Astrocyte (in vitro differentiated cells and primary cell): ENCODE results near the gene RPS3. TPM values are rescaled to one million over a fixed set of nuclear protein-coding genes. Genes with fewer than 3 reads are reported as not detected.

Experiments used
- DNase-seq: peaks from one replicate; pipeline ENCODE4 v3.0.0-alpha.2; 2010; ENCODE audit warnings: low read depth
- FAIRE-seq: peaks from 2 replicates; lab custom pipeline; 2011; peaks lifted over from hg19 to GRCh38; lab: Jason Lieb, UNC
- H2AFZ ChIP-seq: 2 replicates; pipeline ENCODE4 v1.6.0; 2012; ENCODE audit warnings: low read depth, low read length, inconsistent platforms
- H3K27ac ChIP-seq: 2 replicates; pipeline ENCODE4 v1.5.1; 2011; ENCODE audit warnings: low read depth, low read length, inconsistent platforms
- H3K27me3 ChIP-seq: 2 replicates; pipeline ENCODE4 v1.6.0; 2011; ENCODE audit warnings: low read length, inconsistent platforms; ENCODE audit not compliant: insufficient read depth
- H3K36me3 ChIP-seq: 2 replicates; pipeline ENCODE4 v1.5.1; 2011; ENCODE audit warnings: low read length, inconsistent platforms; ENCODE audit not compliant: insufficient read depth
- H3K4me1 ChIP-seq: 2 replicates; pipeline ENCODE4 v1.5.1; 2011; ENCODE audit warnings: low read length, inconsistent platforms; ENCODE audit not compliant: insufficient read depth
- H3K4me2 ChIP-seq: 2 replicates; pipeline ENCODE4 v1.6.0; 2012; ENCODE audit warnings: low read length, inconsistent platforms
- H3K4me3 ChIP-seq: 2 replicates; pipeline ENCODE4 v1.5.1; 2011; ENCODE audit warnings: low read depth, mild to moderate bottlenecking, low read length, inconsistent platforms; ENCODE audit not compliant: insufficient read depth
- H3K79me2 ChIP-seq: 2 replicates; pipeline ENCODE4 v1.6.0; 2012; ENCODE audit warnings: mild to moderate bottlenecking, low read length, inconsistent platforms; ENCODE audit not compliant: insufficient read depth
- H3K9ac ChIP-seq: 2 replicates; pipeline ENCODE4 v1.6.0; 2012; ENCODE audit warnings: mild to moderate bottlenecking, low read length, inconsistent platforms
- H3K9me3 ChIP-seq: 2 replicates; pipeline ENCODE4 v1.5.1; 2012; ENCODE audit warnings: low read depth, mild to moderate bottlenecking, low read length, inconsistent platforms; ENCODE audit not compliant: insufficient read depth
- H4K20me1 ChIP-seq: 2 replicates; pipeline ENCODE4 v1.6.0; 2012; ENCODE audit warnings: low read length, inconsistent platforms; ENCODE audit not compliant: insufficient read depth
- H3K27ac Mint-ChIP-seq: one replicate; pipeline ENCODE4 v1.8.0; 2021; ENCODE audit warnings: mild to moderate bottlenecking, mixed read lengths; ENCODE audit not compliant: unreplicated experiment
- H3K27me3 Mint-ChIP-seq: one replicate; pipeline ENCODE4 v1.8.0; 2021; ENCODE audit warnings: low read depth, mixed read lengths; ENCODE audit not compliant: unreplicated experiment
- H3K36me3 Mint-ChIP-seq: one replicate; pipeline ENCODE4 v1.8.0; 2021; ENCODE audit warnings: low read depth, mixed read lengths; ENCODE audit not compliant: unreplicated experiment
- H3K4me1 Mint-ChIP-seq: one replicate; pipeline ENCODE4 v1.8.0; 2021; ENCODE audit warnings: low read depth, mixed read lengths; ENCODE audit not compliant: unreplicated experiment
- H3K4me3 Mint-ChIP-seq: one replicate; pipeline ENCODE4 v1.8.0; 2021; ENCODE audit warnings: mild to moderate bottlenecking, moderate library complexity, mixed read lengths; ENCODE audit not compliant: unreplicated experiment
- H3K9me3 Mint-ChIP-seq: one replicate; pipeline ENCODE4 v1.8.0; 2021; ENCODE audit warnings: mild to moderate bottlenecking, mixed read lengths; ENCODE audit not compliant: unreplicated experiment
- EZH2 ChIP-seq: IDR thresholded peaks from 2 replicates; pipeline ENCODE4 v1.6.1; 2012; ENCODE audit warnings: mild to moderate bottlenecking, low read length, inconsistent platforms; ENCODE audit not compliant: insufficient read depth
- total RNA-seq: library from RNA; stranded (reverse); gene quantifications from 2 replicates; pipeline ENCODE4 v1.2.1, GENCODE V29; 2021
- TF ChIP-seq, protein P1 (sequence below): IDR thresholded peaks from 2 replicates; pipeline ENCODE4 v1.5.1; 2011; ENCODE audit warnings: low read depth, mild to moderate bottlenecking, inconsistent platforms, low read length, moderate library complexity; ENCODE audit not compliant: insufficient read depth

RPS3 gene
- total RNA-seq, 1 donor from 2014 or later: 1,898 TPM

DNA sequence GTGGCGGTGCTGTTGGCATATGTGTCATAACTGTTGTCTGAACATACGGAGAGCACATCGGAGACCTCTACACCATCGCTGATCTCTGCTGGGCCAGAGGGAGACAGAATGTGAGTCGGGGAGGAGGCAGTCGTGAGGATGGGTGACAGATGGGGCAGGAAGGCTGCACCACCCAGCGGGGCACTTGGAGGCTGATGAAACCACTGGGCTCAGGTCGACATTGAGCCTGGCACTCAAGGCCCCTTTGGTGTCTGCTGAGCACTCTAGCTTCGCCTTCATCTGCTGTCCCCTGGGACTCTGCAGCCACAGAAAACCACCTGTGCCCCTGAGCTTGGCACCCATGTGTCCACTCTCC is 36.2 kb downstream of the RPS3 start:
- Histone ChIP-seq H3K4me2 (no peak overlapping the region), H3K9ac (no peak overlapping the region), H3K27me3 (peaks cover 32% of the 10 kb centered on the region), H3K4me3 (no peak overlapping the region), H3K27ac (no peak overlapping the region), H3K36me3 (no peaks in the 10 kb centered on the region), H2AFZ (no peak overlapping the region), H3K79me2 (no peaks in the 10 kb centered on the region), H3K9me3 (no peaks in the 10 kb centered on the region), H3K4me1 (peaks cover 4% of the 10 kb centered on the region), H4K20me1 (no peaks in the 10 kb centered on the region)
- no peaks in the 10 kb centered on the region for H3K4me1 Mint-ChIP-seq
- TF ChIP-seq, protein P1, sequence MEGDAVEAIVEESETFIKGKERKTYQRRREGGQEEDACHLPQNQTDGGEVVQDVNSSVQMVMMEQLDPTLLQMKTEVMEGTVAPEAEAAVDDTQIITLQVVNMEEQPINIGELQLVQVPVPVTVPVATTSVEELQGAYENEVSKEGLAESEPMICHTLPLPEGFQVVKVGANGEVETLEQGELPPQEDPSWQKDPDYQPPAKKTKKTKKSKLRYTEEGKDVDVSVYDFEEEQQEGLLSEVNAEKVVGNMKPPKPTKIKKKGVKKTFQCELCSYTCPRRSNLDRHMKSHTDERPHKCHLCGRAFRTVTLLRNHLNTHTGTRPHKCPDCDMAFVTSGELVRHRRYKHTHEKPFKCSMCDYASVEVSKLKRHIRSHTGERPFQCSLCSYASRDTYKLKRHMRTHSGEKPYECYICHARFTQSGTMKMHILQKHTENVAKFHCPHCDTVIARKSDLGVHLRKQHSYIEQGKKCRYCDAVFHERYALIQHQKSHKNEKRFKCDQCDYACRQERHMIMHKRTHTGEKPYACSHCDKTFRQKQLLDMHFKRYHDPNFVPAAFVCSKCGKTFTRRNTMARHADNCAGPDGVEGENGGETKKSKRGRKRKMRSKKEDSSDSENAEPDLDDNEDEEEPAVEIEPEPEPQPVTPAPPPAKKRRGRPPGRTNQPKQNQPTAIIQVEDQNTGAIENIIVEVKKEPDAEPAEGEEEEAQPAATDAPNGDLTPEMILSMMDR: no peak
- TF ChIP-seq EZH2: no peak
- peaks cover 72% of the 10 kb centered on the region for H3K27me3 Mint-ChIP-seq
- H3K36me3 Mint-ChIP-seq: peaks cover 8% of the 10 kb centered on the region
- H3K27ac Mint-ChIP-seq: no peak overlapping the region
- FAIRE-seq (no peak), DNase-seq (no peak)
- no peak overlapping the region for H3K4me3 Mint-ChIP-seq
- peaks cover 7% of the 10 kb centered on the region for H3K9me3 Mint-ChIP-seq

DNA sequence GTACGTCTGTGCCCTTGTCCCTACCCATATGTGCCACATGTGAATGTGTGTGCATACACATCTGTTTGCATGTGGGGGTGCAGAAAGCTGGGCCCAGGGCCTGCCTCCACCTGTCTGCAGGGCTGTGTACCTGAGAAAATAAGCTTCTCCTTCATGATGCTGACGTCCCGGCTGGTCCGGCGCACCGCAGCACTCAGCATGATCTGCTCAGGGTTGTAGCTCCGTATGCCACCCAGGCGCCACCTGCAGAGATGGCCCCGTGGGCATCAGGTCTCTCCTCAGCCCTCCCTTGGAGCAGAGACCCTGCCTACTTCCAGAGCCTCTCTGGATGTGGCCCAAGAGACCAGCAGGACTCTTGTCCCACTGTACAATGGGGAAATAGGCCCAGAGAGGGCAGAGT is 37.5 kb downstream of the RPS3 start:
- H3K36me3 ChIP-seq: no peaks in the 10 kb centered on the region

DNA sequence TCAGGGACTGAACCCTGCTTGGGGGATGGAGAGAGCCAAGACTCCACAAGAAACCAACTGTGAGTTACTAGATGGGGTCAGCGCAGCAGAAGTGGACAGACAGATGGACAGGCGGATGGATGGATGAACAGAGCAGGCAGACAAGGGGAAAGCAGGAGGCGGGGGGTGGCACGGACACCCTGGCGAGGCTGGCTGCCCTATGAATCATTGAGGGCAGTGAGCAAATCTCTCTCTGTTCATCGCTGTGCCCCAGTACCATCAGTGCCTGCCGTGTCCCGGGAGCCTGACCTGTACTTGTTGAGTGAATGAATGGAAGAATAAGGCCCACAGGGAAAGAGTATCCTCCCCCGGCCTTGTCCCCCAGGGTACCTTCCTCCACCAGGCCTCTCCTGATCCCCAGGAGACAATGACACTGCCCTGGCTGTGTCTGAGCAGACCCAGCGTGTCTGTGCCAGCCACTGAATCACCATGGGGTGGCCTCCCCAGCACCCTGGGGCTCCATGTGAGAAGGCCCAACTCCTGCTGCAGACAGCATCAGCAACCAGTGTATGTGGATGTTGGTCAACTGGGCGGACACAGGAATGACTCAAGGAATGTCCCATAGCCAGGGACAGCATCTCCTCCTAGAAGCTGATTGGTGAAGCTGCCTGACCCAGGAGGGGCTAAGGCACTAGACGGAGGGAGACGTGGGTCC is 38.8 kb downstream of the RPS3 start:
- Histone ChIP-seq H3K79me2 (no peaks in the 10 kb centered on the region), H2AFZ (no peak overlapping the region), H3K9ac (no peak overlapping the region), H3K4me1 (no peaks in the 10 kb centered on the region), H3K27ac (no peak overlapping the region), H3K36me3 (no peaks in the 10 kb centered on the region), H3K4me2 (no peak overlapping the region), H3K9me3 (no peaks in the 10 kb centered on the region), H3K4me3 (no peak overlapping the region), H3K27me3 (peaks cover 6% of the 10 kb centered on the region), H4K20me1 (no peaks in the 10 kb centered on the region)
- TF ChIP-seq, protein P1: no peak
- TF ChIP-seq EZH2: no peak
- no peaks in the 10 kb centered on the region for H3K9me3 Mint-ChIP-seq
- FAIRE-seq: no peak
- H3K4me3 Mint-ChIP-seq: no peak overlapping the region
- peaks cover 56% of the 10 kb centered on the region for H3K27me3 Mint-ChIP-seq
- peaks cover 3% of the 10 kb centered on the region for H3K36me3 Mint-ChIP-seq
- H3K4me1 Mint-ChIP-seq: no peaks in the 10 kb centered on the region
- DNase-seq: no peak
- H3K27ac Mint-ChIP-seq: no peak overlapping the region

More for the DNA sequence above, 37.5 kb downstream of the RPS3 start:
- H3K27me3 Mint-ChIP-seq: peaks cover 64% of the 10 kb centered on the region
- Histone ChIP-seq H3K4me2 (no peak overlapping the region), H3K27ac (no peak overlapping the region), H4K20me1 (no peaks in the 10 kb centered on the region), H3K79me2 (no peaks in the 10 kb centered on the region), H3K9ac (no peak overlapping the region), H3K9me3 (no peaks in the 10 kb centered on the region), H3K27me3 (peaks cover 19% of the 10 kb centered on the region), H3K4me3 (no peak overlapping the region), H3K4me1 (no peaks in the 10 kb centered on the region), H2AFZ (no peak overlapping the region)
- FAIRE-seq (no peak), DNase-seq (no peak)
- TF ChIP-seq, protein P1: no peak
- no peak for TF ChIP-seq EZH2
- no peak overlapping the region for H3K4me3 Mint-ChIP-seq
- H3K27ac Mint-ChIP-seq: no peak overlapping the region
- H3K9me3 Mint-ChIP-seq: no peaks in the 10 kb centered on the region
- peaks cover 4% of the 10 kb centered on the region for H3K36me3 Mint-ChIP-seq
- H3K4me1 Mint-ChIP-seq: no peaks in the 10 kb centered on the region
